BJ (cell line): Measurements from ENCODE around the gene C11orf24. TPM values are rescaled to one million over a fixed set of nuclear protein-coding genes. Genes with fewer than 3 reads are reported as not detected.
A peak's percentile ranks its signal among the peaks of the same experiment; 100 is the strongest.

ENCODE experiments used
- CTCF ChIA-PET: fragments of 350-600 bp; formaldehyde crosslinking; extraction: SDS; loops from one replicate; lab custom pipeline; 2021; ENCODE audit warnings: antibody characterized with exemption, inconsistent platforms; lab: Yijun Ruan, JAX
- POLR2A ChIA-PET: fragments of 300-600 bp; sonication (Branson Sonifier 250); formaldehyde crosslinking; extraction: SDS; loops from one replicate; lab custom pipeline; 2021; ENCODE audit warnings: antibody characterized with exemption; lab: Charles Lee
- DNase-seq: peaks from one replicate; pipeline ENCODE4 v3.0.0-alpha.2; 2011; ENCODE audit warnings: low read depth
- H3K27me3 ChIP-seq: 2 replicates; pipeline ENCODE4 v1.6.0; 2011; ENCODE audit warnings: low read length; ENCODE audit not compliant: control insufficient read depth, insufficient read depth
- H3K36me3 ChIP-seq: 2 replicates; pipeline ENCODE4 v1.5.1; 2011; ENCODE audit warnings: low read length; ENCODE audit not compliant: control insufficient read depth, insufficient read depth
- H3K4me3 ChIP-seq: 2 replicates; pipeline ENCODE4 v1.5.1; 2011; ENCODE audit warnings: low read depth, mild to moderate bottlenecking, control low read depth, low read length
- polyA minus RNA-seq: library from RNA; depleted of rRNA, polyadenylated mRNA; stranded (reverse); fragments of >200 nt; gene quantifications from 2 replicates; pipeline ENCODE4 v1.2.3, GENCODE V29; 2011; rRNA and poly(A)+ RNA removed
- polyA plus RNA-seq: library from polyadenylated mRNA; depleted of rRNA; stranded (reverse); fragments of >200 nt; gene quantifications from 2 replicates; pipeline ENCODE4 v1.2.3, GENCODE V29; 2011; rRNA removed
- TF ChIP-seq, protein P1 (sequence below): IDR thresholded peaks from 2 replicates; pipeline ENCODE4 v1.5.1; 2011; ENCODE audit warnings: low read depth, mild to moderate bottlenecking, control low read depth, inconsistent platforms, low read length, moderate library complexity; ENCODE audit not compliant: insufficient read depth

Gene C11orf24
- polyA plus RNA-seq (64.3 and 97.3 TPM in 2 replicates), polyA minus RNA-seq (78.2 and 94.5 TPM in 2 replicates)

DNA sequence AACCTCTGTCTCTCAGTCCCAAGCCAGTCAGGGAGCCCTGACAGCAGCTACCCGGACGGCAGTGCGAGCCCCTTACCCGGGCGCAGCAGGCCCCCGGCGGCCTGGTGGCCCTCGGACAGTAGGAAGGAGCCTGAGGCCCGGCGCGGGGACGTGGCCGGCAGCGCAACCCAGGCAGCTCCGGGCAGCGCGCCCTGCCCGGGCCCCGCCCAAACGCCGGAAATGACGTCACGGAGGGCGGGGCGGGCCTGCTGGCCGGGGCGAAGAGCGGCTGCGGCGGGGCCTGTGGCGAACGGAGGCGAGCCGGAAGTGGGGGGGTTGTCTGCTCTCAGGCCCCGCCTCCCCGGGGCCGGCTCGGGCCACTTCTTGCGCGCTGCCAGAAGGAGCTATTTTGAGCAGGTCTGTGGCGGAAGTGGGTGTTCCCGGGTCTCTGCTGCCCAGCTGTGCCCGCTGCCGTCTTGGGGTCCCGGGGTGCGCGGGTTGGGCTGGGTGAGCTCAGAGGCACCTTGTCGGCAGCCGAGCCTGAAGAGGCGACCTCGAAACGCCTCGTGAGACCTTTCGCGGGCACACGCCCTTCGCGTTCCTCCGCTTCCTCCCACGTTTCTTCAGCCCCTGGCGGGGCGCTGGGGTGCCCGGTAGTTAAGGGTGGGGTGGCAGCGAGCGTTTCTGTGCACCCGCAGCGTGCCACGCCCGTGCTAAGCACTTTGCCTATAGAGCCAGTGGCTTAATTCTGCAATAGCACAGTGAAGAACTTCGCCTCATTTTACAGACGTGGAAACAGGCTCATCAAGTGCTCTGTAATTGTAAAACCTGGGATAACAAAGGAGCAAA, at the start of gene C11orf24:
TSS of gene C11orf24 (minus strand) at position 193 of the 828 bp plus-strand sequence. CDS start 8,206 bp downstream, outside the sequence.
- ChIA-PET CTCF (interaction anchor here (1.0 to 3.0 kb wide), 7 partner anchors 12 to 130 kb away, joined by 3 to 28 read pairs (median 4); no protein-coding TSS in a partner anchor), POLR2A (interaction anchor here (0.5 to 1.0 kb wide), 3 partner anchors 48 to 101 kb away, joined by 3 to 5 read pairs (median 3); no protein-coding TSS in a partner anchor)
- Histone ChIP-seq H3K36me3 (peaks cover 9% of the 10 kb centered on the region), H3K27me3 (no peaks in the 10 kb centered on the region), H3K4me3 (peak within 1 kb of the TSS; percentile 98)
- TF ChIP-seq, protein P1, sequence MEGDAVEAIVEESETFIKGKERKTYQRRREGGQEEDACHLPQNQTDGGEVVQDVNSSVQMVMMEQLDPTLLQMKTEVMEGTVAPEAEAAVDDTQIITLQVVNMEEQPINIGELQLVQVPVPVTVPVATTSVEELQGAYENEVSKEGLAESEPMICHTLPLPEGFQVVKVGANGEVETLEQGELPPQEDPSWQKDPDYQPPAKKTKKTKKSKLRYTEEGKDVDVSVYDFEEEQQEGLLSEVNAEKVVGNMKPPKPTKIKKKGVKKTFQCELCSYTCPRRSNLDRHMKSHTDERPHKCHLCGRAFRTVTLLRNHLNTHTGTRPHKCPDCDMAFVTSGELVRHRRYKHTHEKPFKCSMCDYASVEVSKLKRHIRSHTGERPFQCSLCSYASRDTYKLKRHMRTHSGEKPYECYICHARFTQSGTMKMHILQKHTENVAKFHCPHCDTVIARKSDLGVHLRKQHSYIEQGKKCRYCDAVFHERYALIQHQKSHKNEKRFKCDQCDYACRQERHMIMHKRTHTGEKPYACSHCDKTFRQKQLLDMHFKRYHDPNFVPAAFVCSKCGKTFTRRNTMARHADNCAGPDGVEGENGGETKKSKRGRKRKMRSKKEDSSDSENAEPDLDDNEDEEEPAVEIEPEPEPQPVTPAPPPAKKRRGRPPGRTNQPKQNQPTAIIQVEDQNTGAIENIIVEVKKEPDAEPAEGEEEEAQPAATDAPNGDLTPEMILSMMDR, result no peak
- DNase-seq, result peak; percentile 57

DNA sequence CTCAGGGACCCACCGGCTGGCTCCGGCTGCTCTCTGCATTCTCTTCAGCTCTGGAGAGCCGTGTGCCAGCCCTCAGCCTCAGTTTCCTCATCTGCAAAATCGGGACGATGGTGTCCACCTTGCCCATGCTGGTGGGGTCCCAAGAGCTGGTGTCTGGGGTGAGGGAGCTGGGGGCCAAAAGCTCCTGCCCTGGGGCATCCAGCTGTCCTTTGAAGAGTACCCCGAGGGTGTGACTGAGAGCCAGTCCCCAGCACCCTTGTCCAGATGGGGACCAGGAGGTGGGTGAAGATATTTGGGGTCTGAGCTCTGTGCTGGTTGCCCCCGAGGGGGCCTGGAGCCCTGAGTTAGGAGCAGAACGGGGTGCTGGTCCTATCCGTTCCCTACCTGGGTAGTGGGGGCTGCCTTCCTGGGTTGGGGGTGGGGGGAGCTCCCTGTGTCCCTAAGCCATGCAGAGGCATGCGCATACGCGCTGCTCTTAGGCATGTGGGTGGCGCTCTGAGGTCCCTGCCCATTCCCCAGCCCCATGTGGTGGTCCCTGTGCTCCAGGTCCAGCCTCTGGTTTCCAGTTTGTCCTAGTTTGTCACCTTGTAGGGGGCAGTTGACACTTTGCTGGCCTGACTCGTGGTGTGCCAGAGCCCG, 45.5 kb upstream of the C11orf24 start:
- Histone ChIP-seq H3K27me3 (no peaks in the 10 kb centered on the region), H3K36me3 (no peaks in the 10 kb centered on the region), H3K4me3 (no peak overlapping the region)
- DNase-seq, result no peak
- ChIA-PET CTCF (no interaction called here), POLR2A (no interaction called here)
- TF ChIP-seq, protein P1, result no peak

DNA sequence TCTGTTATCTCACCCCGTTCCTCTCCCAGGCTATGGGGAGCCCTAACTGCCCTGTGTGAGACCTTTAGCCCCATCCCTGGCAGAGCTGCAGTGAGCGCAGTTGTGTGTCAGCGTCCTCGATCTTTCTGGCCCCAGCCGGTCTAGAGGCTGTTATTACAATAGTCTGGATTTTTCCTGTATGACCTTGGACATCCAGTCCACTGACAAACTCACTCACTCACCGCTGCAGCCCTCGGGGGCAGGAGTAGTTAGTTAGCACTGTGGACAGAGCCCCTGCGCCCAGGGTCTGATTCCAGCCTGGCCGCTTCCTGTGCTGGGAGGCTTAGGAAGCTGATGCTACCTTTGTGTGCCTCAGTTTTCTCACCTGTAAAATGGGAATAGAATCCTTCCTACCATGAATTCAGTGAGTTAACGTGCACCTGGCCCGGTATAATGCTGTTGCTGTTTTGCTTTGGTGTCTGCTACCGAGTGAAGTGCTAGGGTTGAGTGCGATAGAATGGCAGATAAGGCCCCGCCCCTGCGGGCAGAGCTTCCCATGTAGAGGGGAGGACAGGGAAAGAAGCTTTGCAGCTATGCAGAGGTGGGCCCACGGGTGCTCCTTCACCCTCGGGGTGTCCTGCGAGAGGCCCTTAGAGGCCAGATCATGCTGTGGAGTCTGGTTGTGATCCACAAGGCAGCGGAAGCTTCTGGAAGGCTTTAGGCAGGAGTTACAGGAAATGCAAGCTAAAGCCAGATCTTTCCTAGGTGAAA, 43.6 kb upstream of the C11orf24 start:
- no peak for DNase-seq
- POLR2A ChIA-PET, result no interaction called here
- CTCF ChIA-PET, result interaction anchor here (1.9 kb wide), 1 partner anchor 58 kb away, joined by 9 read pairs; no protein-coding TSS in a partner anchor
- Histone ChIP-seq H3K4me3 (no peak overlapping the region), H3K27me3 (no peaks in the 10 kb centered on the region), H3K36me3 (no peaks in the 10 kb centered on the region)
- TF ChIP-seq, protein P1, result no peak

DNA sequence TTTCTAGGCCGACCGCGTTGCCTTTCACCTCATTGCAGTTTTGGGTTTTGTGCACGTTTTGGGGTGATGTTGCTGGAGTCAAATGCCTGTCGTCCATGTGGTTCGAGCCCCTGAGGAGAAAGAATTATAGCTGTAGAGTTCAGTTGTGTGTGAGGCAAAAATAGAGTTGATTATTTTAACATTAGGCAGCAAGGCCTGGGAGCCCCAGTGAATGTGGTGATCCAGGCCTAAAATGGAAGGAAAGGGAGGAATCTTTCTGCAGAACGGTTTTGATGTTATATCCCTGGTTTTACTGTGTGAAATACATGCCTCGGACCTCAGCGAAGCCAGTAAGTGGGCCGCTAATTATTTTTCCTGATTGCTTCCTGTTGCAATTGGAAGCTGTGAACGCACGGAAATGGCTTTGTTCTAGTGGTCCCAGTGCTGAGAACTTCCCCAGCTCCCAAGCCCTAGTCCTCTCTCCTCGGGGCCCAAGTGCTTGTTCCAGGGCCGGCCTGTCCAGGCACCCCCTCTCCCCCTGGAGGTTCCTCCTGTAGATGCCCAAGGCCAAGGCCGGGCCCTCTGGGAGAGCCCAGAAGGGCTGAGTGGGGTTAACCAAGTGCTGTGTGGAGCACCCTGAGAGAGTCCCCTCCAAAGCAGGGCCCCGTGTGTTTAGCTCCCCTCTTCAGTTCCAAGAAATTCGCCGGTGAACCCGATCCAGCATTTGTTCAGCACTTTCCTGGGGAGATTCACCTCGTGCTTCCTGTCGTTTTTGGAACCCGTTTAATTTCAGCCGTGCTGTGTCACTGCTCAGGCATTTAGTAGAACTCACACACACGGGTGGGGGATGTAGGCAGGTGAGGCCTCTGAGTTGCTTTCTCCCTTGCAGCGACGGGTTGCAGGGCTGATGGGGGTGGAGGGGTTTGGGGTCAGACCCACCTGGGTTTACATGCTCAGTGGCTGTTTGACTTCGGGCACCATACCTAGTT, 42.7 kb upstream of the C11orf24 start:
- POLR2A ChIA-PET, result no interaction called here
- H3K36me3 ChIP-seq, result no peaks in the 10 kb centered on the region
- peak overlapping the region; percentile 67 for H3K4me3 ChIP-seq
- TF ChIP-seq, protein P1, result no peak
- CTCF ChIA-PET, result interaction anchor here (1.5 to 1.9 kb wide), 2 partner anchors 57 to 69 kb away, joined by 8 to 9 read pairs; no protein-coding TSS in a partner anchor
- no peak for DNase-seq
- H3K27me3 ChIP-seq, result no peaks in the 10 kb centered on the region
